GM23338 (cell line): ENCODE data around the gene C2orf72. TPM values are rescaled to one million over a fixed set of nuclear protein-coding genes. Genes with fewer than 3 reads are reported as not detected.

Experiments used
- ATAC-seq: fragments of 200-7000 bp; cut with Tn5 transposase; 3 replicates; pipeline ENCODE4 v1.9.1; 2020
- DNase-seq: peaks from one replicate; pipeline ENCODE4 v3.0.0-alpha.2; 2015; ENCODE audit warnings: low spot score
- H2AFZ ChIP-seq: fragments of 200-600 bp; sonication (generic); 2 replicates; pipeline ENCODE4 v1.8.0; 2016; ENCODE audit warnings: antibody characterized with exemption, mild to moderate bottlenecking, moderate library complexity
- H3F3A ChIP-seq: fragments of 200-600 bp; sonication (generic); replicated peaks from 2 replicates; pipeline ENCODE4 v1.8.0; 2017; ENCODE audit warnings: antibody characterized with exemption, mixed run types, low read depth
- H3K27ac ChIP-seq: fragments of 200-600 bp; sonication (generic); 2 replicates; pipeline ENCODE4 v1.6.1; 2016; ENCODE audit warnings: low read depth
- H3K27me3 ChIP-seq: fragments of 200-600 bp; sonication (generic); 2 replicates; pipeline ENCODE4 v1.8.0; 2016; ENCODE audit warnings: mild to moderate bottlenecking, mixed run types, moderate library complexity; ENCODE audit not compliant: insufficient read depth
- H3K36me3 ChIP-seq: fragments of 200-600 bp; sonication (generic); 2 replicates; pipeline ENCODE4 v1.8.0; 2016; ENCODE audit warnings: mild to moderate bottlenecking; ENCODE audit not compliant: insufficient read depth
- H3K4me1 ChIP-seq: fragments of 200-600 bp; sonication (generic); 2 replicates; pipeline ENCODE4 v1.8.0; 2016; ENCODE audit warnings: mild to moderate bottlenecking, moderate library complexity; ENCODE audit not compliant: insufficient read depth
- H3K4me2 ChIP-seq: fragments of 200-600 bp; sonication (generic); 2 replicates; pipeline ENCODE4 v1.7.1; 2017; ENCODE audit warnings: mixed run types
- H3K4me3 ChIP-seq: fragments of 200-600 bp; sonication (generic); 2 replicates; pipeline ENCODE4 v1.6.1; 2016; ENCODE audit warnings: mixed run types
- H3K79me2 ChIP-seq: fragments of 200-600 bp; sonication (generic); replicated peaks from 2 replicates; pipeline ENCODE4 v1.8.0; 2017; ENCODE audit warnings: mild to moderate bottlenecking; ENCODE audit not compliant: insufficient read depth
- H3K9me2 ChIP-seq: fragments of 200-600 bp; sonication (generic); 2 replicates; pipeline ENCODE4 v1.8.0; 2017; ENCODE audit not compliant: insufficient read depth
- H4K20me1 ChIP-seq: fragments of 200-600 bp; sonication (generic); replicated peaks from 2 replicates; pipeline ENCODE4 v1.8.0; 2017; ENCODE audit warnings: mild to moderate bottlenecking; ENCODE audit not compliant: insufficient read depth
- H3K27ac Mint-ChIP-seq: 2 replicates; pipeline ENCODE4 v1.8.0; 2020; ENCODE audit warnings: inconsistent platforms, mild to moderate bottlenecking, moderate library complexity, mixed read lengths
- H3K27me3 Mint-ChIP-seq: 3 replicates; pipeline ENCODE4 v1.8.0; 2022; ENCODE audit warnings: low read depth, mild to moderate bottlenecking, moderate library complexity, mixed read lengths, inconsistent platforms; ENCODE audit not compliant: insufficient read depth, poor library complexity
- H3K36me3 Mint-ChIP-seq: 3 replicates; pipeline ENCODE4 v1.8.0; 2021; ENCODE audit warnings: low read depth, mild to moderate bottlenecking, inconsistent platforms, moderate library complexity, mixed read lengths
- H3K4me1 Mint-ChIP-seq: 3 replicates; pipeline ENCODE4 v1.8.0; 2020; ENCODE audit warnings: mild to moderate bottlenecking, inconsistent platforms, mixed read lengths
- H3K4me3 Mint-ChIP-seq: 3 replicates; pipeline ENCODE4 v1.8.0; 2021; ENCODE audit warnings: moderate library complexity, mild to moderate bottlenecking, inconsistent platforms, mixed read lengths
- H3K9me3 Mint-ChIP-seq: 3 replicates; pipeline ENCODE4 v1.8.0; 2020; ENCODE audit warnings: moderate library complexity, mild to moderate bottlenecking, inconsistent platforms, mixed read lengths
- CREB1 ChIP-seq: fragments of 250-450 bp; sonication (Bioruptor Pico); IDR thresholded peaks from 2 replicates; pipeline ENCODE4 v1.5.0; 2020; ENCODE audit warnings: low read depth, mild to moderate bottlenecking, moderate library complexity
- EZH2 ChIP-seq: fragments of 200-600 bp; sonication (generic); IDR thresholded peaks from one replicate; pipeline ENCODE4 v1.8.0; 2017; ENCODE audit warnings: antibody characterized with exemption, mild to moderate bottlenecking, low read depth; ENCODE audit not compliant: unreplicated experiment
- EZH2phosphoT487 ChIP-seq: fragments of 200-600 bp; sonication (generic); IDR thresholded peaks from one replicate; pipeline ENCODE4 v1.8.1; 2018; ENCODE audit warnings: antibody characterized with exemption; ENCODE audit not compliant: unreplicated experiment
- JUNB ChIP-seq: IDR thresholded peaks from one replicate; pipeline ENCODE4 v1.6.1; 2016; ENCODE audit warnings: antibody characterized with exemption; ENCODE audit not compliant: unreplicated experiment
- POLR2AphosphoS5 ChIP-seq: IDR thresholded peaks from 2 replicates; pipeline ENCODE4 v1.6.1; 2016; ENCODE audit warnings: antibody characterized with exemption, low read depth
- STAT1 ChIP-seq: IDR thresholded peaks from one replicate; pipeline ENCODE4 v1.6.1; 2016; ENCODE audit warnings: antibody characterized with exemption; ENCODE audit not compliant: unreplicated experiment
- ZNF114 ChIP-seq: fragments of 250-450 bp; sonication (Bioruptor Pico); IDR thresholded peaks from 2 replicates; pipeline ENCODE4 v1.5.0; 2020; ENCODE audit warnings: mild to moderate bottlenecking, moderate library complexity
- ZNF331 ChIP-seq: fragments of 250-450 bp; sonication (Bioruptor Pico); IDR thresholded peaks from 2 replicates; pipeline ENCODE4 v1.5.0; 2020; ENCODE audit warnings: low read depth, mild to moderate bottlenecking, moderate library complexity
- ZNF462 ChIP-seq: fragments of 250-450 bp; sonication (Bioruptor Pico); IDR thresholded peaks from 2 replicates; pipeline ENCODE4 v1.5.0; 2020; ENCODE audit warnings: mild to moderate bottlenecking, moderate library complexity
- polyA plus RNA-seq: library from polyadenylated mRNA; unstranded; fragments of >200 nt; fragmentation: Nextera tagmentation; extraction: Ambion mirVana; gene quantifications from 2 replicates; pipeline ENCODE4 v1.2.1, GENCODE V29; 2016
- total RNA-seq: library from RNA; depleted of rRNA; stranded (reverse); fragments of >200 nt; shearing (Covaris generic); gene quantifications from 2 replicates; pipeline ENCODE4 v1.2.3, GENCODE V29; 2014
- TF ChIP-seq, protein P1 (sequence below): IDR thresholded peaks from 2 replicates; pipeline ENCODE4 v1.6.1; 2016; ENCODE audit warnings: antibody characterized with exemption

Gene C2orf72
- total and polyA plus RNA-seq, 2 experiments from 2014 or later: 0.37 to 1.4 TPM

GRCh38 chr2:231036578-231037106 is 681 bp upstream of the C2orf72 start:
- ATAC-seq (no peak), DNase-seq (no peak)
- Mint-ChIP-seq H3K27ac (no peak overlapping the region), H3K4me1 (peaks cover 6% of the 10 kb centered on the region), H3K9me3 (no peaks in the 10 kb centered on the region), H3K27me3 (peaks cover 32% of the 10 kb centered on the region), H3K36me3 (no peaks in the 10 kb centered on the region; the same call in 2 of the 3 replicates), H3K4me3 (peak overlapping the region; percentile 63)
- H2AFZ ChIP-seq: no peak overlapping the region; the same call in 1 of the 2 replicates
- no peaks in the 10 kb centered on the region for H3K36me3 ChIP-seq
- no peaks in the 10 kb centered on the region for H3K4me1 ChIP-seq
- H3K27me3 ChIP-seq: peaks cover 63% of the 10 kb centered on the region
- no peaks in the 10 kb centered on the region for H4K20me1 ChIP-seq
- TF ChIP-seq, protein P1, sequence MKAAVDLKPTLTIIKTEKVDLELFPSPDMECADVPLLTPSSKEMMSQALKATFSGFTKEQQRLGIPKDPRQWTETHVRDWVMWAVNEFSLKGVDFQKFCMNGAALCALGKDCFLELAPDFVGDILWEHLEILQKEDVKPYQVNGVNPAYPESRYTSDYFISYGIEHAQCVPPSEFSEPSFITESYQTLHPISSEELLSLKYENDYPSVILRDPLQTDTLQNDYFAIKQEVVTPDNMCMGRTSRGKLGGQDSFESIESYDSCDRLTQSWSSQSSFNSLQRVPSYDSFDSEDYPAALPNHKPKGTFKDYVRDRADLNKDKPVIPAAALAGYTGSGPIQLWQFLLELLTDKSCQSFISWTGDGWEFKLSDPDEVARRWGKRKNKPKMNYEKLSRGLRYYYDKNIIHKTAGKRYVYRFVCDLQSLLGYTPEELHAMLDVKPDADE: no peak
- no peak for TF ChIP-seq ZNF114
- no peak for TF ChIP-seq CREB1 (CRISPR knock-in tag)
- no peak for TF ChIP-seq POLR2AphosphoS5
- no peaks in the 10 kb centered on the region for H3K9me2 ChIP-seq
- no peak overlapping the region for H3K27ac ChIP-seq
- 0 out of 2 replicates have a peak, but pooled peaks cover 3% of the 10 kb centered on the region for H3F3A ChIP-seq
- H3K4me3 ChIP-seq: no peak overlapping the region
- 0 out of 2 replicates have a peak overlapping the region, but pooled peaks have one; percentile 78 for H3K4me2 ChIP-seq
- H3K79me2 ChIP-seq: no peaks in the 10 kb centered on the region

DNA sequence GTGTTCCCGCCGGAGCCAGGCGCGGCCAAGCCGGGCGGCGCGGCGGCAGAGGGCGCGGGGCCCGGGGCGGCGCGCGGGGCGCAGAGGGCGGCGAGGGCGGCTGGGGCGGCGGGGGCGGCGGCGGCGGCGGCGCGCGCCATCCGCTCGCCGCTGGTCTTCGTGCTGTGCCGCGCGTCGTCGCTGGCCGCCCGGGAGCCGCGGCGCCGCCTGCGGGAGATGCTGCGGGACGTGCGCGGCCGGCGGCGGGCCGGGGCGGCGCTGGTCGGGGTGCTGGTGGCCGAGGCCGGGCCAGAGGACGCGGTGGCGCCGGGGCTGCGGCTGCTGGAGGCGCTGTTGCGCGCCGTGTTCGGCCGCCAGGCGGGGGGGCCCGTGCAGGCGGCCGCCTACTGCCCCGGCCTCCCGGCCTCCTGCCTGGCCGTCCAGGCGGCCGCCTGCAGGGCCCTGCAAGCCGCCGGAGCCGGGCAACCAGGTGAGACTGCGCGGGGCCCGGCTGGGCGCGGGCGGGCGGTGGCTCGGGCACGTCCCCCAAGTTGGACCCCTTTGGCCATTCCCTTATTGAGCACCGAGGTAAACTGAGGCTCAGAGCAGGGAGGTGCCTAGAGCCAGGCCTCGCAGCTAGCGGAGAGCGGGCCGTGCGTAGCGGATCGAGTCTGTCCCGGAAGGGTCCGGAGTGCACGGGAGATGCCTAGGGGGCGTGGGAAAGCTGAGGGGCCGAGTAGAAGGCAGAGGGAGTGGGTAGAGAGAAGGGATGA is 584 bp downstream of the C2orf72 start:
- no peak overlapping the region for H3K27ac Mint-ChIP-seq
- Histone ChIP-seq H3K36me3 (no peaks in the 10 kb centered on the region), H3K27me3 (peaks cover 66% of the 10 kb centered on the region), H4K20me1 (no peaks in the 10 kb centered on the region), H2AFZ (peak overlapping the region; percentile 96; the same call in 1 of the 2 replicates), H3K4me2 (peak overlapping the region; percentile 92), H3K79me2 (no peaks in the 10 kb centered on the region), H3K4me3 (peak overlapping the region; percentile 77), H3K9me2 (no peaks in the 10 kb centered on the region), H3F3A (0 out of 2 replicates have a peak, but pooled peaks cover 3% of the 10 kb centered on the region), H3K27ac (no peak overlapping the region), H3K4me1 (no peaks in the 10 kb centered on the region)
- peak; percentile 26 for DNase-seq
- no peaks in the 10 kb centered on the region; the same call in 2 of the 3 replicates for H3K36me3 Mint-ChIP-seq
- peaks cover 34% of the 10 kb centered on the region for H3K27me3 Mint-ChIP-seq
- H3K4me1 Mint-ChIP-seq: peaks cover 6% of the 10 kb centered on the region
- peak overlapping the region; percentile 74 for H3K4me3 Mint-ChIP-seq
- no peaks in the 10 kb centered on the region for H3K9me3 Mint-ChIP-seq
- peak; percentile 53 for ATAC-seq
- TF ChIP-seq CREB1 (CRISPR knock-in tag) (no peak), ZNF331 (no peak), ZNF114 (no peak), STAT1 (no peak), JUNB (no peak), ZNF462 (no peak), POLR2AphosphoS5 (no peak), EZH2 (peak; percentile 79), EZH2phosphoT487 (peak; percentile 63)
- TF ChIP-seq, protein P1: no peak
